IPS-15b (cell line): ENCODE measurements around the gene TMPRSS11A.

Experiments
- H3K27me3 ChIP-seq: one replicate; pipeline ENCODE4 v1.6.1; 2013; ENCODE audit warnings: low read length; ENCODE audit not compliant: control insufficient read depth, insufficient read depth
- H3K36me3 ChIP-seq: one replicate; pipeline ENCODE4 v1.6.1; 2013; ENCODE audit warnings: low read length; ENCODE audit not compliant: control insufficient read depth, insufficient read depth
- H3K4me1 ChIP-seq: one replicate; pipeline ENCODE4 v1.6.1; 2013; ENCODE audit warnings: mild to moderate bottlenecking, low read length; ENCODE audit not compliant: control insufficient read depth, insufficient read depth
- H3K4me3 ChIP-seq: one replicate; pipeline ENCODE4 v1.5.1; 2013; ENCODE audit warnings: low read depth, low read length
- H3K9ac ChIP-seq: one replicate; pipeline ENCODE4 v1.6.1; 2013; ENCODE audit warnings: low read depth, mild to moderate bottlenecking, low read length
- H3K9me3 ChIP-seq: one replicate; pipeline ENCODE4 v1.6.1; 2013; ENCODE audit warnings: mild to moderate bottlenecking, low read length; ENCODE audit not compliant: control insufficient read depth, insufficient read depth

TMPRSS11A gene, protein sequence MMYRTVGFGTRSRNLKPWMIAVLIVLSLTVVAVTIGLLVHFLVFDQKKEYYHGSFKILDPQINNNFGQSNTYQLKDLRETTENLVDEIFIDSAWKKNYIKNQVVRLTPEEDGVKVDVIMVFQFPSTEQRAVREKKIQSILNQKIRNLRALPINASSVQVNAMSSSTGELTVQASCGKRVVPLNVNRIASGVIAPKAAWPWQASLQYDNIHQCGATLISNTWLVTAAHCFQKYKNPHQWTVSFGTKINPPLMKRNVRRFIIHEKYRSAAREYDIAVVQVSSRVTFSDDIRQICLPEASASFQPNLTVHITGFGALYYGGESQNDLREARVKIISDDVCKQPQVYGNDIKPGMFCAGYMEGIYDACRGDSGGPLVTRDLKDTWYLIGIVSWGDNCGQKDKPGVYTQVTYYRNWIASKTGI

DNA sequence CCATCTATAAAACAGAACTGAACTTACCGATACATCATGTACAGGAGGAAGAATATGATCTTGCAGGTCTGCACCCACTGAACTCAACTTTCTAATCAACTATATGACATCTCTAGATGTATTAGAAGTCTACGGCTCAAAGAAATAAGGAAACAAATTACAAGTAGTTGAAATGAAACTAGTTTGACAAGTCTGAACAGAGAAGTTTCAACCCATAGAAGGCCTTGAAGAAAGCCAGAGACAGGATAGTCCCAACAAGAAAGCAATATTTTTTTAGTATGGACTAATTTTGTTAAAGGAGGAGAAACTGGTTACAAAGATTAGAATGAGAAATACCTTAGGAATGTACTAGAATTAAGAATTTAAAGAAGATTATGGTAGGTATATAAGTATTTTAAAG, at the start of gene TMPRSS11A:
Gene TMPRSS11A, minus strand, starts transcription at position 138 of the 400 bp plus-strand sequence. Its CDS starts 100 bp downstream, at position 38.
- Histone ChIP-seq H3K27me3 (no peaks in the 10 kb centered on the region), H3K9me3 (no peaks in the 10 kb centered on the region), H3K4me3 (no peak within 1 kb of the TSS), H3K4me1 (no peaks in the 10 kb centered on the region), H3K9ac (no peak within 1 kb of the TSS), H3K36me3 (no peaks in the 10 kb centered on the region)

DNA sequence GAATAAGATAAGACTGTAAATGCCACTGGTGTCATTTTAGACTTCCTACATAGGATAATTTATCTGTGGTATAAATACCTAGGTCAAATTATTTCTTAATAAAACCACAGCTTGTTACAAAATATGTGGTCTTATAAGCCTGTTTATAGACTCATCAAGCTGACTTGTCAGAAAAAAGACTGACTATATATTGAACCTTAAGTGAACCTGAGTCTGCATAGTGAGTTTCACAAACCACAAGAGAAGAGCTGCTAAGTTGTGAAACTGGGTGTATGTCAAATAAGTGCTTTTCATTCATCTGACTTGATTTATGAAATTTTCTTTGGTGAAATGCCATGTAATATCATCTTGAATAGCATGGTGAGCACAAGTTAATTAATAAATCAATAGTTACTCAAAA, 48.4 kb upstream of the TMPRSS11A start:
- no peaks in the 10 kb centered on the region for H3K4me1 ChIP-seq
- no peaks in the 10 kb centered on the region for H3K36me3 ChIP-seq
- no peak overlapping the region for H3K9ac ChIP-seq
- no peaks in the 10 kb centered on the region for H3K9me3 ChIP-seq
- no peak overlapping the region for H3K4me3 ChIP-seq
- H3K27me3 ChIP-seq, result no peaks in the 10 kb centered on the region

DNA sequence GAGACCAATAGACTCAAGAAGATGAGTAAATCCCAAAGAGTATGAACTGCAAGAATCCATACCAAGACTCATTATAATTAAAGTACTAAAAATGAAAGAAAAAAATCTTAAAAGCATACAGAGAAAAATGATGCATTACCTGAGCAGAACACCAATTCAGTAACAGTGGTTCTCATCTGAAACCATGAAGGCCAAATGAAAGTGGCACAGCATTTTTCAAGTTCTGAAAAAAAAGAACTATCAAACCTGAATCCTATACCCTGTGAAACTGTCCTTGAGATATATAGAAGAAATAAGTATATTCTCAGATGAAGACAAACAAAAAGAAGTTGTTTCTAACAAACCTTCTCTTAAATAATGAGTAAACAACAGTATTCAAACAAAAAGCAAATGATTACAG, 39.6 kb upstream of the TMPRSS11A start:
- Histone ChIP-seq H3K4me1 (no peaks in the 10 kb centered on the region), H3K4me3 (no peak overlapping the region), H3K9me3 (no peaks in the 10 kb centered on the region), H3K27me3 (no peaks in the 10 kb centered on the region), H3K36me3 (no peaks in the 10 kb centered on the region), H3K9ac (no peak overlapping the region)

DNA sequence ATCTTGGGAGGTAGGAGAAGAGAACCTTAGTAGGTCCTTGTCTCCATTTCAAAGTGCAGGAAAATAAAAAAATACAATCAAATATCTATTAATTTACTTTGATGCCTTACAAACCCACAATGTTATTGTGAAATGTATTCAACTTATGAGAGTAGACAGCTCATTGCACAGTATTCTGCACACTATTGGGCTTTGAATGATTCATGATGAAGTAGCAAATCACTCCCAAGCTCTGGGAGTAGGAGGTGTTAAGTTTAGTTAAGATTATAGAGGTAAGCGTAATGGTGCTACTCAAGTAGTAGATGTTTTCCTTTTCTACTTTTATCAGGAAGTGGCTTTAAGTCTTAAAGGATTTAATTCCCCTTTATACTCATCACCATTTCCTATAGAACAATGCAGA, 32.8 kb upstream of the TMPRSS11A start:
- Histone ChIP-seq H3K4me1 (no peaks in the 10 kb centered on the region), H3K4me3 (no peak overlapping the region), H3K9ac (no peak overlapping the region), H3K9me3 (no peaks in the 10 kb centered on the region), H3K27me3 (no peaks in the 10 kb centered on the region), H3K36me3 (no peaks in the 10 kb centered on the region)

DNA sequence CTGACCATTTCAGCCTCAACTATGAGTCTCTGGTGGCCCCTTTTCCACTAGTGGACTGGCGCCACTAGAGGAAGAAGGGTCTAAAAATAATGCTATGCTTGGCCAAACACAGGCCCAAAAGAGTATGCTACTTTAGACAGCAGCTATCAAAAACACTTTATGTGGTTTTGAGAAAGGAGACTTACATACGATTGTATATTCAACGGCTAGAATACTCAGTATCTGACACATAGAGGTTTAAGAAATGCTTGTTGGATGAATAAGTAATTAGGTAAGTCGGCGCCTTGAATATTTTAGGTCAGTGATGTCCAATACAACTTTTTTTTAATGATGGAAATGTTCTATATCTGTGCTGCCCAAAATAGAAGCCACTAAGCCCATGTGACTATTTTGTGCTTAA, 25.7 kb upstream of the TMPRSS11A start:
- H3K4me1 ChIP-seq, result peaks cover 2% of the 10 kb centered on the region
- H3K9me3 ChIP-seq, result no peaks in the 10 kb centered on the region
- no peak overlapping the region for H3K4me3 ChIP-seq
- H3K36me3 ChIP-seq, result no peaks in the 10 kb centered on the region
- H3K9ac ChIP-seq, result no peak overlapping the region
- no peaks in the 10 kb centered on the region for H3K27me3 ChIP-seq

DNA sequence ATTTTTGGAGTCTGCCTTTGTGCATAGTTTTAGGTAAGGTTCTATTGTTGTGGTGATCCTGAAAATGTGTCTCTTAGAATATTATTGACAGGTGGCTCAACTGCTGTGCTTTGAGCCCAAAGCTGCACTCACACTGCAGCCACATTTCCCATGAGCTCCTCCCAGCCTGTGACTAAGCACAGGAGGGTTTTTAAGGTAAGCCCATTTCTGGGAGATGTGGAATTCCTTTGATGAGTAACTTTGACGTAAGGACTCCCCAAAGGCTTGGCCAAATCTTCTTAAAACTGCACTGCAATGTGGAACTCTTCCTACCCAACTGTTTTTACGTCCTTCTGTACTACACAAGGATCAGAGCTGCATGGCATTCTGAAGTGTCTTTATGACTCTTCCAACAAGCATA, 20.0 kb upstream of the TMPRSS11A start:
- H3K4me1 ChIP-seq, result no peaks in the 10 kb centered on the region
- H3K9me3 ChIP-seq, result no peaks in the 10 kb centered on the region
- H3K36me3 ChIP-seq, result no peaks in the 10 kb centered on the region
- H3K27me3 ChIP-seq, result no peaks in the 10 kb centered on the region
- H3K4me3 ChIP-seq, result no peak overlapping the region
- no peak overlapping the region for H3K9ac ChIP-seq

DNA sequence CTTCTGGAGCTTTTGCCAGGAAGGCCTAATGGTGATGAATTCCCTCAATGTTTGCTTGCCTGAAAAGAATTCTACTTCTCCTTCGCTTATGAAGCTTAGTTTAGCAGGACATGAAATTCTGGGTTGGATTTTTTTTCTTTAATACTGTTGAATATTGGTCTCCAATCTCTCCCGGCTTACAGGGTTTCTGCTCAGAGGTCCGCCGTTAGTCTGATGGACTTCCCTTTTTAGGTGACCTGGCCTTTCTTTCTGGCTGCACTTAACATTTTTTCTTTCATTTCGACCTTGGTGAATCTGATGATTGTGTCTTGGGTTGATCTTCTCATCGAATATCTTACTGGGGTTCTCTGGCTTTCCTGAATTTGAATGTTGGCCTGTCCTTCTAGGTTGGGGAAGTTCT, 17.2 kb upstream of the TMPRSS11A start:
- H3K9ac ChIP-seq, result no peak overlapping the region
- no peaks in the 10 kb centered on the region for H3K27me3 ChIP-seq
- H3K9me3 ChIP-seq, result no peaks in the 10 kb centered on the region
- no peaks in the 10 kb centered on the region for H3K36me3 ChIP-seq
- H3K4me1 ChIP-seq, result no peaks in the 10 kb centered on the region
- no peak overlapping the region for H3K4me3 ChIP-seq

DNA sequence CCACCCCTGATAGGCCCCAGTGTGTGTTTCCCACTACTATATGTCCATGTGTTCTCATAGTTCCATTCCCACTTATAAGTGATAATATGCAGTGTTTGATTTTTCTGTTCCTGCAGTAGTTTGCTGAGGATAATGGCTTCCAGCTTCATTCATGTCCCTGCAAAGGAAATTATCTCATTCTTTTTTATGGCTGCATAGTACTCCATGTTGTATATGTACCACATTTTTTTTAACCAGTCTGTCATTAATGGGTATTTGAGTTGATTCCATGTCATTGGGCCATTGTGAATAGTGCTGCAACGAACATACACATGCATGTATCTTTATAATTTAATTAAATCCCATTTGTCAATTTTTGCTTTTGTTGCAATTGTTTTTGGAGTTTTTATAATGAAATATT, 10.3 kb upstream of the TMPRSS11A start:
- Histone ChIP-seq H3K36me3 (no peaks in the 10 kb centered on the region), H3K9ac (no peak overlapping the region), H3K27me3 (no peaks in the 10 kb centered on the region), H3K4me1 (no peaks in the 10 kb centered on the region), H3K9me3 (no peaks in the 10 kb centered on the region), H3K4me3 (no peak overlapping the region)

DNA sequence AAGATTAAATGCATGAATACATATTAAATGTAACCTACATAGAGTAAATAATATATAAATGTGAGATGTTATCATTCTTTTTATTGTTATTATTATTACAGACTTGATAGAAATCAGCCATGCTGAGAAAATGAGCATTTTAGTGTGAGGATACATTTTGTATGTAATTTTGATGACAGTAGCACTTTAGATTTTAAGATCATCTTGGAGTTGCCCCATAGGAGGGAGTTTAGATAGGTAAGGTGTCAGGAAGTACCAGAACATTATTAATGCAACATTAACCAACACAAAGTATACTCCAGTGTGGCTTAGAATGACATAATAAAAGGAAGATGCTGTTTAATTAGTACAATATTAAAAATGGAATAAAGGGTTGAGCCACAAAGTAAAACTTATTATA, 8.4 kb downstream of the TMPRSS11A start:
- no peak overlapping the region for H3K9ac ChIP-seq
- H3K4me1 ChIP-seq, result no peaks in the 10 kb centered on the region
- H3K9me3 ChIP-seq, result no peaks in the 10 kb centered on the region
- no peaks in the 10 kb centered on the region for H3K36me3 ChIP-seq
- no peaks in the 10 kb centered on the region for H3K27me3 ChIP-seq
- no peak overlapping the region for H3K4me3 ChIP-seq

DNA sequence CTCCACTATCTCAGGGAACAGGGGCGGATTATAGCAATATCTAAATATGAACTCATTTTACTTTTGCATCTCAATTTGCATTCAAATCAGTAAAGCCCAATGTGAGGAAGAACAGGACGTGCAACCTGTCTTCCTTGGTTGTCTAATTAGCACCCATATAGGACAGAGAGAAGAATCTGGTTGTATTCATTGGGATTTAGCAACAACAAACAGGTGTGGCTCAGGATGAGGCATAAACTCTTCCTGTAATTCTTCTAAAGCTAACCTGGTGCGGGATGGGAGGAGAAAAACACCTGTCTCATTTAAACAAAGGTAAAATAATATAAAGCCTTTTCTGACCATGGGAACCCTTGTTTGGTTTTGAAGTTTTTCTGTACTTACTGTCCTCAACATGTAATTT, 22.2 kb downstream of the TMPRSS11A start:
- Histone ChIP-seq H3K27me3 (no peaks in the 10 kb centered on the region), H3K9ac (no peak overlapping the region), H3K4me1 (no peaks in the 10 kb centered on the region), H3K4me3 (no peak overlapping the region), H3K9me3 (no peaks in the 10 kb centered on the region), H3K36me3 (no peaks in the 10 kb centered on the region)

DNA sequence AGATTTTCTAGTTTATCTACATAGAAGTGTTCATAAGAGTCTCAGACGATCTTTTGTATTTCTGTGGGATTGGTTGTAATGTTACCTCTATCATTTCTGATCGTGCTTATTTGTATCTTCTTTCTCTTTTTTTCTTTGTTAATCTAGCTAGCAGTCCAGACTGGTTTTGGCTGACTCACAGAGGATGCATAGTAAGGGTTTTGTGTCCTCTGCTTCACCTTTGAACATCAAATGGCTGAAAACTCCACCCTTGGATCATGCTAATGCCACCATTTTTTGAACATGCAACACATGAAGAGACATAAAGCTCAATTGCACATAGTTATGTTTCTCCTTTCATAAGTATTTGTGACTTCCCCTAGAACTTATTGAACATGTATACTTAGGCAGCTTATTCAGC, 22.8 kb downstream of the TMPRSS11A start:
- Histone ChIP-seq H3K4me3 (no peak overlapping the region), H3K36me3 (no peaks in the 10 kb centered on the region), H3K9me3 (no peaks in the 10 kb centered on the region), H3K9ac (no peak overlapping the region), H3K4me1 (no peaks in the 10 kb centered on the region), H3K27me3 (no peaks in the 10 kb centered on the region)

DNA sequence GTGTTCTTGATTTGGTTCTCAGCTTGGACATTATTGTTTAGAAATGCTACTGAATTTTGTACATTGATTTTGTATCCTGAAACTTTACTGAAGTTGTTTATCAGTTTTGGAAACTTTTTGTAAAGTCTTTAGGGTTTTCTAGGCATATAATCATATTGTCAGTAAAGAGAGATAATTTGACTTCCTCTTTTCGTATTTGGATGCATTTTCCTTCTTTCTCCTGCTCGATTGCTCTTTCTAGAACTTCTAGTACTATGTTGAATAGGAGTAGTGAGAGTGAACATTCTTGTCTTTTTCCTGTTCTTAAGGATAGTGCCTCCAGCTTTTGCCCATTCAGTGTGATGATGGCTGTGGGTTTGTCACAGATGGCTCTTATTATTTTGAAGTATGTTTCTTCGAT, 24.1 kb downstream of the TMPRSS11A start:
- H3K9me3 ChIP-seq, result no peaks in the 10 kb centered on the region
- no peaks in the 10 kb centered on the region for H3K36me3 ChIP-seq

More for the DNA sequence above, 24.1 kb downstream of the TMPRSS11A start:
- Histone ChIP-seq H3K9ac (no peak overlapping the region), H3K27me3 (no peaks in the 10 kb centered on the region), H3K4me1 (no peaks in the 10 kb centered on the region), H3K4me3 (no peak overlapping the region)
